HG03457 (cell line): Measurements from ENCODE around the gene ZBTB12.
"Not testable (repeated sequence)": the region's sequence is repeated elsewhere in the genome, so short reads cannot be mapped to it uniquely, and the experiment has no call there.

ENCODE experiments used
- ATAC-seq: cut with Tn5 transposase; IDR thresholded peaks from one replicate; pipeline ENCODE4 v1.9.1; 2021; ENCODE audit warnings: moderate number of reproducible peaks; ENCODE audit not compliant: unreplicated experiment

Gene ZBTB12, protein sequence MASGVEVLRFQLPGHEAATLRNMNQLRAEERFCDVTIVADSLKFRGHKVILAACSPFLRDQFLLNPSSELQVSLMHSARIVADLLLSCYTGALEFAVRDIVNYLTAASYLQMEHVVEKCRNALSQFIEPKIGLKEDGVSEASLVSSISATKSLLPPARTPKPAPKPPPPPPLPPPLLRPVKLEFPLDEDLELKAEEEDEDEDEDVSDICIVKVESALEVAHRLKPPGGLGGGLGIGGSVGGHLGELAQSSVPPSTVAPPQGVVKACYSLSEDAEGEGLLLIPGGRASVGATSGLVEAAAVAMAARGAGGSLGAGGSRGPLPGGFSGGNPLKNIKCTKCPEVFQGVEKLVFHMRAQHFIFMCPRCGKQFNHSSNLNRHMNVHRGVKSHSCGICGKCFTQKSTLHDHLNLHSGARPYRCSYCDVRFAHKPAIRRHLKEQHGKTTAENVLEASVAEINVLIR

DNA sequence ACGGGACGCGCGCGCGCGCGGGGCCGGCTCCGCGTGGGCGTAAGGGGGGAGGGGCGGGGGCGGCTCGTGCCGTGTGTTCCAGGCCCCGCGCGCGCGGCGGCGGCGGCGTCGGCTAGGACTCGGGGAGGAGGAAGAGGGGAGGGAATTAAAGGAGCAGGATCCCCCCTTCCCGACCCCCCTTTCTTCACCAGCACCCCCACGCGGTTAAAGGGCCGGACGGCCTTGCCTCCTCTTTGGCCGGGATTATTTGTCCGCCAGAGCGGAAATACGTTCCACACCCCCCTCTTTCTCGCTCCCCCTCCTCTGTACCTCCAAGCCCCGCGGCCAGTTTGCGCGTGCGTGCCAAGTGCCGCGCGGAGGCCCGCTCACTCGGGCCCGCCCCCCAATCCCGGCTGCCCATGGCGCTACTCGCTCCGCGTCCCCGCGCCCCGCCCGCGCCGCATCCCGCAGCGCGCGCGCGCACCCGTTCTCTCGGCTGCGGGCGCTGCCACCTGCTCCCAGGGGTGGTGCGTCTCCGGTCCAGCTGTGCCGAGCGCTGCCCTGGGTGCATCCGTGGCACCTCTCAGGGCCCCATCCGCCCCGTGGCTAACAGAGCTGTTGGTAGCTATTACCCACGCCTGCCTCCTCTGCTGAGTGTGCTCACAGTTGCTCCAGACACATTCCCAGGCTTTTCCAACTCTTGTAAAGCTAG, at the start of gene ZBTB12:
ZBTB12 (minus strand) TSS at position 134 of the 691 bp plus-strand sequence. CDS start 781 bp downstream, outside the sequence.
- peak; percentile 32 for ATAC-seq

DNA sequence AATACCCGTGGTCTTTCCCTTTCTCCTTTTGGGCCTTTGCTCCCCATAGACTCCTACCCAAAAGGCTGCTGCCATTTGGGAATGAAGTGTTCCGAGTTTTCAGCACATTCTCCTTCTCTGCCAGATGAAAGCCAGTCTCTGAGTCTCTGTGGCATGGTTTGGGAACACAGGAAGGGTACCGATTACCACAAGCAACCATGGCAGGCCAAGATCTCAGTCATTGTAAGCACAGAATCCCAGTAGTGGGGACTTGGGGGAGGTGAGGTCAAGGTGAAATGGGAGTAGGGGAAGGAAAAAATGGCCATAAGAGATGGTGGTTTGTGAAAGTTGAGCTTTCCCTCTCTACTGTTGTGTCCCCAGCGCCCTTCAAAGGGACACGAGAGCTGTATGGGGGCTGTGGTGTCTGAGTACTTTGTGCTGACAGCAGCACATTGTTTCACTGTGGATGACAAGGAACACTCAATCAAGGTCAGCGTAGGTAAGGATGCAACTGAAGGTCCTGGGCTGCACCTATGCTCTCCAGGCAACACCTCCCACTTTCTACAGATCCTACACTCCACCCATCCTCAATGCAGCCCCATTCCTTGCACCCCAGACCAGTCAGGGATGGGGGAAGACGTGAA, 48.2 kb upstream of the ZBTB12 start:
- ATAC-seq: no peak

DNA sequence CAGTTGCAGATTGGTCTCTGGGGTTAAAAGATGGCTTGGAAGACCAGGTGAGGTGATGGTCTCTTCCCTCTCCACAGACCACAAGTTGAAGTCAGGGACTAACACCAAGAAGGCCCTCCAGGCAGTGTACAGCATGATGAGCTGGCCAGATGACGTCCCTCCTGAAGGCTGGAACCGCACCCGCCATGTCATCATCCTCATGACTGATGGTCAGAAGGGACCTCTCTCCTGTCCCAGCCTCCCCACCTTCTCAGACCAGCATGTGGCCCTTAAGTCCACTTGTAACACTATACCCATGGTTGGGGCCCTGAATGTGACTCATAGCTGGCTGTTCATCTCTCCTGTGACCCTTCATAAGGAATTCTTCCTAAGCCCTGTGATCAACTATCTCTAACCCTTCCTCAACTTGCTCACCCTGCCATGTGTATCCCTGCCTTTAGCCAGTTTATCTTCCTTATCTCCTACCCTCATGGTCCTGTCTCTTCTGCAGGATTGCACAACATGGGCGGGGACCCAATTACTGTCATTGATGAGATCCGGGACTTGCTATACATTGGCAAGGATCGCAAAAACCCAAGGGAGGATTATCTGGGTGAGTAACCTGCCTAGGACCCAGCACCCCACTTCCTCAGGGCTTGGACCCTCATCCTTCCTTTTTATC, 47.0 kb upstream of the ZBTB12 start:
- ATAC-seq: no peak

DNA sequence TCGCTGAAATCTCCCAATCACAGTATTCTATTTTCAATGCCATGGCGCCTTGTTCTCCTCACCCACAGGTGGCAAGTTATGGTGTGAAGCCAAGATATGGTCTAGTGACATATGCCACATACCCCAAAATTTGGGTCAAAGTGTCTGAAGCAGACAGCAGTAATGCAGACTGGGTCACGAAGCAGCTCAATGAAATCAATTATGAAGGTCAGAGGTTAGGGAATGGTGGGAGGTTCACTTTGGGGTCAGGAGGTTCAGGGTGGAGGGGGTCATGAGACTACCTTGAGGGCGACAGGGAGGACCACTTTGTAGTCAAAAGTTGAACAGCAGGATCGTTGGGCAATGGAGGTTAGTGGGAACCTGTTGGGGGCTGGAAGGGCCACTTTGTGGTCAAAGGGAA, 46.4 kb upstream of the ZBTB12 start:
- ATAC-seq: no peak

DNA sequence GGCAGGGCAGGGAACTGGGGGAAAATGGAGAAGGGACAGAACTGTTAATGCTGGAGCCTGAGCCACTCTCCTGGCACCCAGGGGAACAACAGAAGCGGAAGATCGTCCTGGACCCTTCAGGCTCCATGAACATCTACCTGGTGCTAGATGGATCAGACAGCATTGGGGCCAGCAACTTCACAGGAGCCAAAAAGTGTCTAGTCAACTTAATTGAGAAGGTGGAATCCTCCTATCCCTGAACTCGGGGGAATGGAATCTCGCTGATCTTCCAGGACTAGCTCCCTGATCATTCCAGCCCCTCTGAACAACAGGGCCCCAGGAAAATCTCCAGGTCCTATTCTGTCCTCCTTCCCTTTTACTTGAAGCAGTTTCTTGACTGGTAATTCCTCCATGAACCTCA, 46.0 kb upstream of the ZBTB12 start:
- no peak for ATAC-seq

DNA sequence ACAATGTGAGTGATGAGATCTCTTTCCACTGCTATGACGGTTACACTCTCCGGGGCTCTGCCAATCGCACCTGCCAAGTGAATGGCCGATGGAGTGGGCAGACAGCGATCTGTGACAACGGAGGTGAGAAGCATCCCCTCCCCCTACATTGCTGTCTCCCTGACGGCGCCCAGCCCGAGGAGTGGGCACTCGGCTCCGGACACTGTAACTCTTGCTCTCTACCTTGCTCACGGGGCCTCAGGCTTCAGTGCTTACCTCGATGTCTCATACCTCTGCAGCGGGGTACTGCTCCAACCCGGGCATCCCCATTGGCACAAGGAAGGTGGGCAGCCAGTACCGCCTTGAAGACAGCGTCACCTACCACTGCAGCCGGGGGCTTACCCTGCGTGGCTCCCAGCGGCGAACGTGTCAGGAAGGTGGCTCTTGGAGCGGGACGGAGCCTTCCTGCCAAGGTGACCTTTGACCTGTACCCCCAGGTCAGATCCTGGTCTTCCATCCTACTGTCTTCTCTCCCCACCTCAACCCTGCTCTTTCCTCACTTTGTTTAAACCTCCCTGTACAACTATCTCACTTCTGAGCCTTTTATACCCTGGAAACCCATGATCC, 45.3 kb upstream of the ZBTB12 start:
- ATAC-seq: no peak

DNA sequence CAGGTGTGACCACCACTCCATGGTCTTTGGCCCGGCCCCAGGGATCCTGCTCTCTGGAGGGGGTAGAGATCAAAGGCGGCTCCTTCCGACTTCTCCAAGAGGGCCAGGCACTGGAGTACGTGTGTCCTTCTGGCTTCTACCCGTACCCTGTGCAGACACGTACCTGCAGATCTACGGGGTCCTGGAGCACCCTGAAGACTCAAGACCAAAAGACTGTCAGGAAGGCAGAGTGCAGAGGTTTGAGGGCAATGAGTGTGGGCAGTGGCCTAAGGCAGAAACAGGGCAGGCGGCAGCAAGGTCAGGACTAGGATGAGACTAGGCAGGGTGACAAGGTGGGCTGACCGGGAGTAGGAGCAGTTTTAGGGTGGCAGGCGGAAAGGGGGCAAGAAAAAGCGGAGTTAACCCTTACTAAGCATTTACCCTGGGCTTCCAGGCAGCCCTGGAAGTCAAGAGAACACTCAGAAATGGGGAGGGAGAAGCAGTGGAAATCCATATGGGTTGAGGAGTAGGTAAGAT, 44.5 kb upstream of the ZBTB12 start:
- ATAC-seq: no peak

DNA sequence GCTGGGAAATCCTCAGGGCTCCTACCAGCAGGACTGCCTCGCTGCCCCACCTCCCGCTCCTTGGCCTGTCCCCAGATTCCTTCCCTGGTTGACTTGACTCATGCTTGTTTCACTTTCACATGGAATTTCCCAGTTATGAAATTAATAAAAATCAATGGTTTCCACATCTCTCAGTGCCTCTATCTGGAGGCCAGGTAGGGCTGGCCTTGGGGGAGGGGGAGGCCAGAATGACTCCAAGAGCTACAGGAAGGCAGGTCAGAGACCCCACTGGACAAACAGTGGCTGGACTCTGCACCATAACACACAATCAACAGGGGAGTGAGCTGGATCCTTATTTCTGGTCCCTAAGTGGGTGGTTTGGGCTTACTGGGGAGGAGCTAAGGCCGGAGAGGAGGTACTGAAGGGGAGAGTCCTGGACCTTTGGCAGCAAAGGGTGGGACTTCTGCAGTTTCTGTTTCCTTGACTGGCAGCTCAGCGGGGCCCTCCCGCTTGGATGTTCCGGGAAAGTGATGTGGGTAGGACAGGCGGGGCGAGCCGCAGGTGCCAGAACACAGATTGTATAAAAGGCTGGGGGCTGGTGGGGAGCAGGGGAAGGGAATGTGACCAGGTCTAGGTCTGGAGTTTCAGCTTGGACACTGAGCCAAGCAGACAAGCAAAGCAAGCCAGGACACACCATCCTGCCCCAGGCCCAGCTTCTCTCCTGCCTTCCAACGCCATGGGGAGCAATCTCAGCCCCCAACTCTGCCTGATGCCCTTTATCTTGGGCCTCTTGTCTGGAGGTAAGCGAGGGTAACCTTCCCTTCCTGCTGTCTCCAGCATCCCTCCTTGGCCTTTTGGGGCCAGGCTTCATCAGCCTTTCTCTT, 43.9 kb upstream of the ZBTB12 start, which contains the start of gene CFB:
CFB (plus strand) TSS at position 589 of the 863 bp plus-strand sequence; CDS start at position 716, 127 bp downstream.
- no peak for ATAC-seq

DNA sequence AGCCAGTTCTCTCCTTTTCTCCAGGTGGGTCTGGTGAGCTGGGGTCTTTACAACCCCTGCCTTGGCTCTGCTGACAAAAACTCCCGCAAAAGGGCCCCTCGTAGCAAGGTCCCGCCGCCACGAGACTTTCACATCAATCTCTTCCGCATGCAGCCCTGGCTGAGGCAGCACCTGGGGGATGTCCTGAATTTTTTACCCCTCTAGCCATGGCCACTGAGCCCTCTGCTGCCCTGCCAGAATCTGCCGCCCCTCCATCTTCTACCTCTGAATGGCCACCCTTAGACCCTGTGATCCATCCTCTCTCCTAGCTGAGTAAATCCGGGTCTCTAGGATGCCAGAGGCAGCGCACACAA, 43.2 kb upstream of the ZBTB12 start:
- ATAC-seq: no peak

DNA sequence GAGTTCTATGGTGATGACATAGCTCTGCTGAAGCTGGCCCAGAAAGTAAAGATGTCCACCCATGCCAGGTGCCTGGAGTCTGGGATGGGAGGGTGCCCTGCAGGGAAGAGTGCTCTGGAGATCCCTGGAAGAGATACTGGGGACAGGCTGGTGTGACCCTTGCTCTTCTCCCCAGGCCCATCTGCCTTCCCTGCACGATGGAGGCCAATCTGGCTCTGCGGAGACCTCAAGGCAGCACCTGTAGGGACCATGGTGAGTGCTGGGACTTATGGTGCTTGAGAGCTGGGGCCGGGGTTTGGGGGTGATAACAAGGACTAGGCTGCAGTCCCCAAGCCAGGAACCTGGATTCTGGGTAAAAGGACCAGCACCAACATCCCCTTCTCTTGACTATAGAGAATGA, 41.9 kb upstream of the ZBTB12 start:
- ATAC-seq: no peak

DNA sequence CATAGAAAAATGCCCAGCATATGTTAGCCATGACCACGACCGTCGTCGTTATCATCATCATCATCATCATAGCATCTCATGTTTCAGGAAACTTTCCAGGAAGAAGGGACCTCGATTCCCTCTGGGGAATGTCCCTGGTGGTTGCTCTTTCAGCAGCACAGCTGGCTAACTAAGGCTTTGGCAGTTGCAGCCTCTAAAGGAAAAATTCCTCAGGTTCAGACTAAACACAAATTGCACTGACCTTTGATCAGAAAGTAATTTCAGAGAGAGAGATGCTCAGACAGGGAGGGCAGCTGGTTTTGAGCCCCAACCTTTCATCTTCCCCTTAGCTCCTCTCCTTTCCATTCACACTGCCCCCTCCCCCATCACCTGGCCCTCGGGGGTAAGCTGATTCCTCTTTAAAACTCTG, 38.4 kb upstream of the ZBTB12 start:
- ATAC-seq: no peak

DNA sequence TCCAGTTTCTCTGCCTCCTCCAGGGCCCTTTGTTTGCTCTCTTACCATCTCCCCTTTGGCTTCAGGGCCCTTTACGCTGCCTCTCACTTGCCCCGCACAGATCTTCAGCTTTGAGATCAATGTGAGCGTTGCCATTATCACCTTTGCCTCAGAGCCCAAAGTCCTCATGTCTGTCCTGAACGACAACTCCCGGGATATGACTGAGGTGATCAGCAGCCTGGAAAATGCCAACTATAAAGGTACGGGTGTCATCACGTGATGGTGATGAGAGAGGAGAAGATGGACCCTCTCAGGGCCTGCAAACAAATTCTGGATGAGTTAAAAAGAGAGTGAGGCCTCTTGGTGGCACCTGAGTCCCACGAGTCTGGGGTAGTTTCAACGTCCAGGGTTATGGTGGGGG, 33.9 kb upstream of the ZBTB12 start:
- ATAC-seq: no peak

DNA sequence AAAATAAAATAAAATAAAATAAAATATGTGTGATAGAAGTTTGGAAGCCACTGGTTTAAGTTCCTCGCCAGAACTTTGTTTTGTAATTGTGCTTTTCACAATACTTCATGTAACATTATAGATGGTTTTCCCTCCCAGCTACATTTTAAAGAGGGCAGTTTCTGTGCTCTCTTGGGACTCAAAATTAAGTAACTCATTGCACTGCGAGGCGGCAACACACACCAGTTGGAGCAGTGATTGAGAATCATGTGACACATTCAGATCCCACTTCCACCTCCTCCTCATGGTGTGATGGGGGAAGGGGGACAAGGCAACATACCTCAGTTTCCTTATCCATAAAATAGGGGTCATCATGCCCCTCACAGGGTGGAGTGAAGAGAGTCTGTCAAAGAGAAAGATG, 33.1 kb upstream of the ZBTB12 start:
- no peak for ATAC-seq

DNA sequence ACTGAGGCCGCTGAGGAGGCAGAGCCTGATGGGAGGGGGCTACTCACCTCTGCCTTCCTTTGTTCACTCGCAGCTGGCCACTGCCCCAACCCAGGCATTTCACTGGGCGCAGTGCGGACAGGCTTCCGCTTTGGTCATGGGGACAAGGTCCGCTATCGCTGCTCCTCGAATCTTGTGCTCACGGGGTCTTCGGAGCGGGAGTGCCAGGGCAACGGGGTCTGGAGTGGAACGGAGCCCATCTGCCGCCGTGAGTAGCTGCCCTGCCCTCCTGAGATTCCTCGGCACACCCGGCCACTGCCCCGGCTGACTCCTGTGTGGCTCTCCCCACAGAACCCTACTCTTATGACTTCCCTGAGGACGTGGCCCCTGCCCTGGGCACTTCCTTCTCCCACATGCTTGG, 31.7 kb upstream of the ZBTB12 start:
- no peak for ATAC-seq

DNA sequence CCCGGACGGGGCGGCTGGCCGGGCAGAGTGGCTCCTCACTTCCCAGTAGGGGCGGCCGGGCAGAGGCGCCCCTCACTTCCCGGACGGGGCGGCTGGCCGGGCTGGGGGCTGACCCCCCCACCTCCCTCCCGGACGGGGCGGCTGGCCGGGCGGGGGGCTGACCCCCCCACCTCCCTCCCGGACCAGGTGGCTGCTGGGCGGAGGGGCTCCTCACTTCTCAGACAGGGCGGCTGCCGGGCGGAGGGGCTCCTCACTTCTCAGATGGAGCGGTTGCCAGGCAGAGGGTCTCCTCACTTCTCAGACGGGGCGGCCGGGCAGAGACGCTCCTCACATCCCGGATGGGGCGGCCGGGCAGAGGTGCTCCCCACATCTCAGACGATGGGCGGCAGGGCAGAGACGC, 30.3 kb upstream of the ZBTB12 start:
- ATAC-seq: not testable (repeated sequence)

DNA sequence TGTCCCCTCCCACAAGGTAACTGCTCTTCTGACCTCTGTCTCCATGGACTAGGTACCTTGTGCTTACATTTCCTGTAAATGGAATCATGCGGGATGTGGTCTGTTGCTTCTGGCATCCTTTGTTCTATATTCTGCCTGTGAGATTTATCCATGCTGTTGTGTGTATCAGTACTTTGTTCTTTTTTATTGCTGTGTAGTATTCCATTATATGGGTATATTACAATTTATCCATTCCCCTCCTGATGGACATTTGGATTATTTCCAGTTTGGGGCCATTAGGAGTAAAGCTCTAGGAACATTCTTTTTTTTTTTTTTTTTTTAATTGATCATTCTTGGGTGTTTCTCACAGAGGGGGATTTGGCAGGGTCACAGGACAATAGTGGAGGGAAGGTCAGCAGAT, 29.1 kb upstream of the ZBTB12 start:
- ATAC-seq: no peak

DNA sequence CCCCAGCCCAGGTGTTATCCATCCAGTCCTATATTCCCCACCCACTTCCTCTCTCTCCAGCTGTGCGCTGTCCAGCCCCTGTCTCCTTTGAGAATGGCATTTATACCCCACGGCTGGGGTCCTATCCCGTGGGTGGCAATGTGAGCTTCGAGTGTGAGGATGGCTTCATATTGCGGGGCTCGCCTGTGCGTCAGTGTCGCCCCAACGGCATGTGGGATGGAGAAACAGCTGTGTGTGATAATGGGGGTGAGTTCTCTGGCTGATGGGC, 26.7 kb upstream of the ZBTB12 start:
- ATAC-seq: no peak

DNA sequence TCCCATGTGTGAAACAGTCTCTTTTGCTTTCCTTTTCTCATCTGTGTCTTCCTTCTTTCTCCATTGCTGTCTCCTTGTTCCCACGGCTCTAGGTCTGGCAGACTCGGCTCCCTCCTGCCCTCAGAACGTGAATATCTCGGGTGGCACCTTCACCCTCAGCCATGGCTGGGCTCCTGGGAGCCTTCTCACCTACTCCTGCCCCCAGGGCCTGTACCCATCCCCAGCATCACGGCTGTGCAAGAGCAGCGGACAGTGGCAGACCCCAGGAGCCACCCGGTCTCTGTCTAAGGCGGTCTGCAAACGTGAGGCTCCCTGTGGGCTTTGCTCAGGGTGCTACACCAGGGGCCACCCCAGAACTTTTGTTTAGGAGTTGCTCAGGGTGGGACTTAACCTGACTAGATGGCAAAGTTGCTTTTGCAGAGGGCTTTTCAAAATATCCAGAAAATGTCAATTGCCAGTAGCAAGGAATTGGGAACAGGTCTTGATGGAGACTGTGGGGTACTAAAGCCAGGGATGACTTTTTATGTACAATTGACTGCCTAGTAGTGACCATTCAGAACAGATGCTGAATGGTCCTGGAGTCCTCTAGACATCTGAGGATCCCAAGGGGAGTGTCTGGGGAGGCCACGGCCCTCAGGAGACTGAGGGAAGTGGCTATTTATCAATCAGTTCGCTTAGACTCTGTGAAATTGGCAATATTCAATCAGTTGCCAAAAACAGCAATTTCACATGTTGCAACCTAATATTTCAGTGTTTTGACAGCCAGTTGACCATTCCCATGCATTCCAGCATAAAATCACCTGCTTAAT, 26.2 kb upstream of the ZBTB12 start:
- ATAC-seq: no peak

DNA sequence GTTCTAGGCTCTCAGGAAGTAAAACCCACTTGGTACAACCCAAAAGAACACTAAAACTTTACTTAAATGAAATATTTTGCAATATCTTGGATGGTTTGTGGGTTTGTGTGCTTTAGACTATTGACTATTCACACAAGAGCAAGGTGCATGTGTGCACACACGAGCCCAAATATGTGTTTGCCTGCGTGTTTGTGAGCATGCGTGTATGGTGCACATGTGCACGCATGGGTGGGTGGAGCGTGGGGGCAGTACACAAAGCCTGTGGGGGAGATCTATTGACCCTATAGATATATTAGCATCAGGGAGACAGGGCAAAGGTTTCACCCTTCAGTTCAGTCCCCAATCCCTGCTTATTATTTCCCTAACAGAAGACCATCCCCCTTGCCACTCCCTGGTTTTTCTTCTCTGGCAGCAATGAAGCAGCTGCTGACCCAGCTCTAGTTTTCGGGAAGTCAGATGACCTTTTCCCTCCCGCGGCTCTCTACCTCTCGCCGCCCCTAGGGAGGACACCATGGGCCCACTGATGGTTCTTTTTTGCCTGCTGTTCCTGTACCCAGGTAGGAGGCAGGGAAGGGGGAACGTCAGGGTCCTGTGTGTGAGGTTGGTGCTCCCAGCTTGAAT, 25.5 kb upstream of the ZBTB12 start, which contains the start of gene C2:
C2 (plus strand) TSS at position 476 of the 621 bp plus-strand sequence; CDS start at position 512, 36 bp downstream.
- no peak for ATAC-seq
